Fibroblast of pulmonary artery (primary cell): ENCODE measurements around the gene RND2.

Experiments
- DNase-seq: peaks from one replicate; pipeline ENCODE4 v3.0.0-alpha.2; 2010; ENCODE audit warnings: low read depth
- H3K4me3 ChIP-seq: replicated peaks from 2 replicates; pipeline ENCODE4 v1.5.1; 2011; ENCODE audit warnings: low read depth, mild to moderate bottlenecking, control low read depth, low read length, moderate library complexity
- TF ChIP-seq, protein P1 (sequence below): IDR thresholded peaks from 2 replicates; pipeline ENCODE4 v1.5.1; 2011; ENCODE audit warnings: mild to moderate bottlenecking, control low read depth, low read length, inconsistent platforms; ENCODE audit errors: missing control alignments

RND2 gene

GRCh38 chr17:43030137-43030767 is 5.2 kb downstream of the RND2 start:
- DNase-seq: no peak
- TF ChIP-seq, protein P1, sequence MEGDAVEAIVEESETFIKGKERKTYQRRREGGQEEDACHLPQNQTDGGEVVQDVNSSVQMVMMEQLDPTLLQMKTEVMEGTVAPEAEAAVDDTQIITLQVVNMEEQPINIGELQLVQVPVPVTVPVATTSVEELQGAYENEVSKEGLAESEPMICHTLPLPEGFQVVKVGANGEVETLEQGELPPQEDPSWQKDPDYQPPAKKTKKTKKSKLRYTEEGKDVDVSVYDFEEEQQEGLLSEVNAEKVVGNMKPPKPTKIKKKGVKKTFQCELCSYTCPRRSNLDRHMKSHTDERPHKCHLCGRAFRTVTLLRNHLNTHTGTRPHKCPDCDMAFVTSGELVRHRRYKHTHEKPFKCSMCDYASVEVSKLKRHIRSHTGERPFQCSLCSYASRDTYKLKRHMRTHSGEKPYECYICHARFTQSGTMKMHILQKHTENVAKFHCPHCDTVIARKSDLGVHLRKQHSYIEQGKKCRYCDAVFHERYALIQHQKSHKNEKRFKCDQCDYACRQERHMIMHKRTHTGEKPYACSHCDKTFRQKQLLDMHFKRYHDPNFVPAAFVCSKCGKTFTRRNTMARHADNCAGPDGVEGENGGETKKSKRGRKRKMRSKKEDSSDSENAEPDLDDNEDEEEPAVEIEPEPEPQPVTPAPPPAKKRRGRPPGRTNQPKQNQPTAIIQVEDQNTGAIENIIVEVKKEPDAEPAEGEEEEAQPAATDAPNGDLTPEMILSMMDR: no peak

GRCh38 chr17:43031666-43032065 is 6.6 kb downstream of the RND2 start:
- DNase-seq: no peak
- TF ChIP-seq, protein P1: no peak
- H3K4me3 ChIP-seq: no peak overlapping the region

More at GRCh38 chr17:43030137-43030767, 5.2 kb downstream of the RND2 start:
- H3K4me3 ChIP-seq: no peak overlapping the region

- TF ChIP-seq, protein P1: no peak
- no peak for DNase-seq
- no peak overlapping the region for H3K4me3 ChIP-seq
These were observed 9.2 kb downstream of the RND2 start for GRCh38 chr17:43033948-43034881.

- TF ChIP-seq, protein P1: no peak
- DNase-seq: no peak
- no peak overlapping the region for H3K4me3 ChIP-seq
These were observed 9.9 kb downstream of the RND2 start for GRCh38 chr17:43034894-43035293.

DNA sequence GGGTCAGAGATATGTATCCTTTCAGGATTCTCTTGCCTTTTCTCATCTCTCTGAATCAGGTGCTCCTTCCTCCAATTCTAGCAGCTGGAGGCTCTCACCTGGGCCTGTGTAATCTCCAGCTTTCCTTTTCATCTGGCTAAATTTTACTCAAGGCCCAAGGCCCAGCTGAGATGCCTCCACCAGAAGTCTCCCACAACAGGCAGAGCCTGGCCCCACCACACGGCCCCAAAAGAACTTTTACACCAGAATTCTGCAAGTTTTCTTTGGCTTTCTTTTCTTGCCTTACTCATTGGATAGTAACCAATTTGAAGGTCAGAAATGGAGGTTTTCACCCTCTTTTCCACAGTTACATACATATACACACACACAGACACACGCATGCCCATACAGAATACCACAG is 14.6 kb downstream of the RND2 start:
- no peak overlapping the region for H3K4me3 ChIP-seq
- no peak for DNase-seq
- TF ChIP-seq, protein P1: no peak

GRCh38 chr17:43040655-43041054 is 15.6 kb downstream of the RND2 start:
- TF ChIP-seq, protein P1: no peak
- H3K4me3 ChIP-seq: no peak overlapping the region
- no peak for DNase-seq
